Natural killer cell (primary cell): ENCODE measurements around the gene RGPD3. TPM values are rescaled to one million over a fixed set of nuclear protein-coding genes. Genes with fewer than 3 reads are reported as not detected.
"Not testable (repeated sequence)": the region's sequence is repeated elsewhere in the genome, so short reads cannot be mapped to it uniquely, and the experiment has no call there.

Source experiments
- ATAC-seq, 3 donors: fragments of 150-1000 bp in 2 of 3; fragments of 200-7000 bp in 1 of 3; cut with Tn5 transposase; 1 replicate in 1 of 3; 2 replicates in 2 of 3; pipeline ENCODE4 v1.10.0; 2021; ENCODE audit warnings: mild to moderate bottlenecking in 2 of 3, moderate library complexity in 2 of 3
- DNase-seq, 2 donors: peaks; one replicate each; pipeline versions ENCODE4 v3.0.0 to v3.0.0-alpha.2; 2013 to 2021; ENCODE audit warnings: mixed read lengths in 1 of 2
- H3K27ac ChIP-seq: one replicate; pipeline ENCODE4 v1.5.1; 2013; ENCODE audit warnings: mild to moderate bottlenecking, low read length
- H3K27me3 ChIP-seq: one replicate; pipeline ENCODE4 v1.6.1; 2013; ENCODE audit warnings: low read length; ENCODE audit not compliant: control insufficient read depth, insufficient read depth
- H3K36me3 ChIP-seq: one replicate; pipeline ENCODE4 v1.6.1; 2013; ENCODE audit warnings: low read length; ENCODE audit not compliant: control insufficient read depth, insufficient read depth
- H3K4me1 ChIP-seq: one replicate; pipeline ENCODE4 v1.6.1; 2013; ENCODE audit warnings: low read length; ENCODE audit not compliant: control insufficient read depth, insufficient read depth
- H3K4me3 ChIP-seq: one replicate; pipeline ENCODE4 v1.5.1; 2013; ENCODE audit warnings: low read length
- H3K9me3 ChIP-seq: one replicate; pipeline ENCODE4 v1.6.1; 2013; ENCODE audit warnings: low read length; ENCODE audit not compliant: control insufficient read depth, insufficient read depth
- H3K27ac Mint-ChIP-seq, 2 donors: one replicate each; pipeline ENCODE4 v1.8.0; 2022; ENCODE audit warnings: mild to moderate bottlenecking in 2 of 2, mixed read lengths in 2 of 2, moderate library complexity in 1 of 2
- H3K27me3 Mint-ChIP-seq, 2 donors: one replicate each; pipeline ENCODE4 v1.8.0; 2022; ENCODE audit warnings: low read depth in 2 of 2, mixed read lengths in 2 of 2
- H3K36me3 Mint-ChIP-seq: one replicate; pipeline ENCODE4 v1.8.0; 2022; ENCODE audit warnings: mixed read lengths
- H3K4me1 Mint-ChIP-seq, 2 donors: one replicate each; pipeline ENCODE4 v1.8.0; 2022; ENCODE audit warnings: mixed read lengths in 2 of 2
- H3K4me3 Mint-ChIP-seq: one replicate; pipeline ENCODE4 v1.8.0; 2022; ENCODE audit warnings: mild to moderate bottlenecking, moderate library complexity, mixed read lengths
- H3K9me3 Mint-ChIP-seq, 2 donors: one replicate each; pipeline ENCODE4 v1.8.0; 2022; ENCODE audit warnings: mixed read lengths in 2 of 2
- WGBS: methylation state at CpG from one replicate; pipeline ENCODE4 v1.1.7; 2013; ENCODE audit warnings: missing lambda C conversion rate; ENCODE audit not compliant: insufficient coverage; 5-methylcytosine and 5-hydroxymethylcytosine counted together
- intact Hi-C: fragments of 100-400 bp; cut with micrococcal nuclease; formaldehyde crosslinking; loops from one replicate; pipeline ENCODE4 v1.14.2; 2022
- total RNA-seq, 4 donors: library from RNA; stranded (reverse); fragments of 120-200 nt in 1 of 4; gene quantifications; one replicate each; pipeline versions ENCODE4 v1.2.3 to v1.2.4, GENCODE V29; 2013 to 2022

RGPD3 gene
- total RNA-seq, 3 donors from 2014 or later (not counting 1 experiment from before 2014, with no cell fraction given), result 0.32 to 0.73 TPM; not detected in 1

GRCh38 chr2:106502351-106502750 is 34.1 kb upstream of the RGPD3 start:
- H3K4me1 Mint-ChIP-seq, H3K4me1 ChIP-seq, H3K27me3 ChIP-seq, H3K4me3 ChIP-seq, H3K27ac ChIP-seq, H3K36me3 Mint-ChIP-seq, H3K4me3 Mint-ChIP-seq, ATAC-seq, intact Hi-C loops, DNase-seq, H3K27ac Mint-ChIP-seq, H3K27me3 Mint-ChIP-seq, H3K36me3 ChIP-seq, H3K9me3 Mint-ChIP-seq, H3K9me3 ChIP-seq: not testable (repeated sequence)
- 96% methylated on average over 6 of the region's 8 CpGs for WGBS

- H3K4me3 ChIP-seq, ATAC-seq, H3K36me3 Mint-ChIP-seq, H3K27me3 ChIP-seq, H3K9me3 ChIP-seq, DNase-seq, H3K27ac Mint-ChIP-seq, H3K9me3 Mint-ChIP-seq, H3K4me1 ChIP-seq, intact Hi-C loops, H3K27me3 Mint-ChIP-seq, H3K4me3 Mint-ChIP-seq, H3K36me3 ChIP-seq, H3K27ac ChIP-seq, H3K4me1 Mint-ChIP-seq: not testable (repeated sequence)
- no CpG with 5 or more reads among the region's 7 CpGs for WGBS
Measured at GRCh38 chr2:106500350-106500749, 32.1 kb upstream of the RGPD3 start.

GRCh38 chr2:106498549-106498948 is 30.3 kb upstream of the RGPD3 start:
- H3K36me3 ChIP-seq, intact Hi-C loops, H3K36me3 Mint-ChIP-seq, DNase-seq, H3K4me3 Mint-ChIP-seq, H3K9me3 Mint-ChIP-seq, H3K27me3 Mint-ChIP-seq, H3K4me3 ChIP-seq, H3K27me3 ChIP-seq, H3K27ac ChIP-seq, H3K27ac Mint-ChIP-seq, ATAC-seq, H3K9me3 ChIP-seq, H3K4me1 Mint-ChIP-seq, H3K4me1 ChIP-seq: not testable (repeated sequence)
- WGBS, result 96% methylated on average over 1 of the region's 1 CpG

- H3K9me3 ChIP-seq, H3K36me3 Mint-ChIP-seq, H3K36me3 ChIP-seq, ATAC-seq, H3K27me3 Mint-ChIP-seq, DNase-seq, H3K4me1 Mint-ChIP-seq, H3K9me3 Mint-ChIP-seq, H3K27ac ChIP-seq, H3K4me1 ChIP-seq, intact Hi-C loops, H3K4me3 ChIP-seq, H3K27ac Mint-ChIP-seq, H3K27me3 ChIP-seq, H3K4me3 Mint-ChIP-seq: not testable (repeated sequence)
- 63% methylated on average over 4 of the region's 6 CpGs for WGBS
Measured at GRCh38 chr2:106492913-106493312, 24.7 kb upstream of the RGPD3 start.

- H3K27ac ChIP-seq, H3K36me3 Mint-ChIP-seq, H3K4me1 Mint-ChIP-seq, H3K36me3 ChIP-seq, intact Hi-C loops, H3K9me3 Mint-ChIP-seq, H3K4me3 ChIP-seq, DNase-seq, H3K4me1 ChIP-seq, H3K27me3 Mint-ChIP-seq, H3K9me3 ChIP-seq, H3K27me3 ChIP-seq, H3K27ac Mint-ChIP-seq, ATAC-seq, H3K4me3 Mint-ChIP-seq: not testable (repeated sequence)
- WGBS, result 25% methylated on average over 3 of the region's 6 CpGs
Measured at GRCh38 chr2:106492399-106492798, 24.2 kb upstream of the RGPD3 start.

GRCh38 chr2:106489701-106490100 is 21.5 kb upstream of the RGPD3 start:
- H3K36me3 ChIP-seq, H3K9me3 ChIP-seq, H3K4me1 ChIP-seq, H3K9me3 Mint-ChIP-seq, H3K27ac Mint-ChIP-seq, H3K27ac ChIP-seq, H3K4me3 ChIP-seq, ATAC-seq, H3K27me3 ChIP-seq, H3K36me3 Mint-ChIP-seq, H3K4me1 Mint-ChIP-seq, DNase-seq, H3K27me3 Mint-ChIP-seq, intact Hi-C loops, H3K4me3 Mint-ChIP-seq: not testable (repeated sequence)
- WGBS, result 75% methylated on average over 5 of the region's 6 CpGs

- H3K36me3 Mint-ChIP-seq, result not testable (repeated sequence)
Measured at GRCh38 chr2:106487386-106488191, 19.4 kb upstream of the RGPD3 start.

More at GRCh38 chr2:106487386-106488191, 19.4 kb upstream of the RGPD3 start:
- ATAC-seq, H3K4me1 ChIP-seq, H3K27ac ChIP-seq, H3K4me3 ChIP-seq, H3K9me3 ChIP-seq, H3K9me3 Mint-ChIP-seq, H3K27me3 Mint-ChIP-seq, intact Hi-C loops, DNase-seq, H3K4me1 Mint-ChIP-seq, H3K27ac Mint-ChIP-seq, H3K36me3 ChIP-seq, H3K4me3 Mint-ChIP-seq, H3K27me3 ChIP-seq: not testable (repeated sequence)
- WGBS, result 19% methylated on average over 42 of the region's 44 CpGs
